Heart right ventricle (tissue), 16 donors: Measurements from ENCODE around the gene YIPF1. TPM values are rescaled to one million over a fixed set of nuclear protein-coding genes. Genes with fewer than 3 reads are reported as not detected.

Experiments
- ATAC-seq, 8 donors: fragments of 200-7000 bp; cut with Tn5 transposase; one replicate each; pipeline ENCODE4 v1.9.1; 2020; ENCODE audit warnings: mild to moderate bottlenecking in 8 of 8, moderate library complexity in 8 of 8, moderate number of reproducible peaks in 1 of 8
- DNase-seq, 2 donors: peaks; one replicate each; pipeline ENCODE4 v3.0.0-alpha.2; 2020
- H3K27ac ChIP-seq, 10 donors: fragments of 200-600 bp; sonication (generic) in 2 of 10; one replicate each; pipeline versions ENCODE4 v1.5.0 to v1.8.0; 2020 to 2022; ENCODE audit warnings: mild to moderate bottlenecking in 3 of 10
- H3K27me3 ChIP-seq, 7 donors: fragments of 200-600 bp; one replicate each; pipeline ENCODE4 v1.8.0; 2021 to 2022; ENCODE audit warnings: mild to moderate bottlenecking in 2 of 7
- H3K36me3 ChIP-seq, 9 donors: fragments of 200-600 bp; sonication (generic) in 1 of 9; one replicate each; pipeline versions ENCODE4 v1.5.0 to v1.8.0; 2020 to 2022; ENCODE audit warnings: mild to moderate bottlenecking in 2 of 9
- H3K4me1 ChIP-seq, 9 donors: fragments of 200-600 bp; sonication (generic) in 1 of 9; one replicate each; pipeline versions ENCODE4 v1.5.0 to v1.8.0; 2020 to 2022; ENCODE audit warnings: mild to moderate bottlenecking in 4 of 9
- H3K4me3 ChIP-seq, 10 donors: fragments of 200-600 bp; sonication (generic) in 2 of 10; one replicate each; pipeline versions ENCODE4 v1.5.0 to v1.8.0; 2020 to 2022; ENCODE audit warnings: mild to moderate bottlenecking in 7 of 10, moderate library complexity in 2 of 10
- H3K9me3 ChIP-seq, 11 donors: fragments of 200-600 bp in 10 of 11; sonication (generic) in 2 of 11; one replicate each; pipeline versions ENCODE4 v1.5.0 to v1.8.0; 2013 to 2022; ENCODE audit warnings: mild to moderate bottlenecking in 2 of 11, control low read depth in 1 of 11, moderate library complexity in 1 of 11
- WGBS, 2 donors: extraction: QIAGEN DNeasy Blood & Tissue Kit; methylation state at CpG; one replicate each; pipeline ENCODE4 v1.1.7; 2013; ENCODE audit warnings: inconsistent platforms in 1 of 2; 5-methylcytosine and 5-hydroxymethylcytosine counted together
- intact Hi-C, 10 donors: fragments of 100-400 bp; cut with DNase I; formaldehyde crosslinking; loops; one replicate each; pipeline versions ENCODE4 v1.11.1 to v1.14.2; 2022
- polyA plus RNA-seq, 2 donors: library from polyadenylated mRNA; stranded (reverse); fragments of 200-250 nt; gene quantifications; one replicate each; pipeline ENCODE4 v1.2.3, GENCODE V29; 2013
- total RNA-seq, 10 donors: library from RNA; stranded (reverse); fragmentation: NEBNext Ultra II Directional in 3 of 10; extraction: Animal tissue kit (Norgen Biotek cat#: 25700) in 3 of 10; gene quantifications; one replicate each; pipeline versions ENCODE4 v1.2.1 to v1.2.4, GENCODE V29; 2021 to 2023
- TF ChIP-seq, protein P1 (sequence below), 9 donors: fragments of 200-600 bp; sonication (generic) in 2 of 9; IDR thresholded peaks; one replicate each; pipeline versions ENCODE4 v1.5.0 to v1.8.0; 2021 to 2022; ENCODE audit warnings: antibody characterized with exemption in 9 of 9, mild to moderate bottlenecking in 5 of 9, moderate library complexity in 1 of 9
- donor health status: Arrhythmogenic right ventricular cardiomyopathy.
- donor health status: ischemic (EF 13 %, LVEDD 7.1; RV severe dilation, severe dysfunction).
- donor health status: healthy with polysubstance abuse.
- donor health status: DM: no; HTN: yes; CAD: no.
- donor health status: DM: no; HTN: no; CAD: no.
- donor health status: ischemic (EF 25% LVEDD 6.9; RV normal size, moderate dysfunction).
- donor health status: ischemic (EF 25% LVEDD 5.7; RV mildly dilated, moderate dysfunction).
- donor health status: healthy.
- donor health status: DM: yes; HTN: yes; CAD: no.
- donor health status: Ischemic cardiomyopathy.
- donor health status: ischemic (EF 35%, LVEDD 5.7; RV mildly dilated, moderate dysfunction).
- donor health status: nonischemic (EF 11% LVEDD 7.7; RV severe dilation, severe dysfunction).
- donor health status: DM: yes; HTN: yes; CAD: no.
- donor health status: PGD.
- donor health status: ischemic (EF 29% LVEDD 5.4; RV normal size, mild dysfunction).
- donor health status: nonischemic (EF 23%, LVEDD 6.1; RV moderate dilation, normal function).

The YIPF1 gene
- total and polyA plus RNA-seq, 12 donors = 9.6 to 22.1 (median 13.2) TPM

GRCh38 chr1:53834776-53835175 is 54.8 kb downstream of the YIPF1 start:
- TF ChIP-seq, protein P1, sequence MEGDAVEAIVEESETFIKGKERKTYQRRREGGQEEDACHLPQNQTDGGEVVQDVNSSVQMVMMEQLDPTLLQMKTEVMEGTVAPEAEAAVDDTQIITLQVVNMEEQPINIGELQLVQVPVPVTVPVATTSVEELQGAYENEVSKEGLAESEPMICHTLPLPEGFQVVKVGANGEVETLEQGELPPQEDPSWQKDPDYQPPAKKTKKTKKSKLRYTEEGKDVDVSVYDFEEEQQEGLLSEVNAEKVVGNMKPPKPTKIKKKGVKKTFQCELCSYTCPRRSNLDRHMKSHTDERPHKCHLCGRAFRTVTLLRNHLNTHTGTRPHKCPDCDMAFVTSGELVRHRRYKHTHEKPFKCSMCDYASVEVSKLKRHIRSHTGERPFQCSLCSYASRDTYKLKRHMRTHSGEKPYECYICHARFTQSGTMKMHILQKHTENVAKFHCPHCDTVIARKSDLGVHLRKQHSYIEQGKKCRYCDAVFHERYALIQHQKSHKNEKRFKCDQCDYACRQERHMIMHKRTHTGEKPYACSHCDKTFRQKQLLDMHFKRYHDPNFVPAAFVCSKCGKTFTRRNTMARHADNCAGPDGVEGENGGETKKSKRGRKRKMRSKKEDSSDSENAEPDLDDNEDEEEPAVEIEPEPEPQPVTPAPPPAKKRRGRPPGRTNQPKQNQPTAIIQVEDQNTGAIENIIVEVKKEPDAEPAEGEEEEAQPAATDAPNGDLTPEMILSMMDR (IDR thresholded peaks at IDR 0.05) = no peak
- DNase-seq (no peak), ATAC-seq (no peak)
- 94 to 96% methylated on average over 11 of the region's 11 CpGs for WGBS, 2 donors
- H3K4me3 ChIP-seq = no peak overlapping the region
- H3K9me3 ChIP-seq = no peaks in the 10 kb centered on the region
- H3K27me3 ChIP-seq = no peaks in the 10 kb centered on the region
- peaks cover 0 to 15% (median 10%) of the 10 kb centered on the region in 9 donors for H3K4me1 ChIP-seq
- H3K36me3 ChIP-seq = peaks cover 0 to 17% (median 0%) of the 10 kb centered on the region in 9 donors
- no peak overlapping the region for H3K27ac ChIP-seq
- intact Hi-C loops = loop anchor here in 1 of 10 donors (5.0 kb wide), 1 partner anchor 113 kb away; the partner anchor contains the start of genes IFT25 and LRRC42

- Histone ChIP-seq H3K4me3 (no peak overlapping the region), H3K36me3 (peaks cover 0 to 28% (median 0%) of the 10 kb centered on the region in 9 donors), H3K9me3 (no peaks in the 10 kb centered on the region), H3K4me1 (peaks cover 0 to 10% (median 9%) of the 10 kb centered on the region in 9 donors), H3K27me3 (no peaks in the 10 kb centered on the region), H3K27ac (no peak overlapping the region)
- TF ChIP-seq, protein P1 (IDR thresholded peaks at IDR 0.05) = no peak
- WGBS, 2 donors = 95 to 97% methylated on average over 4 of the region's 4 CpGs
- DNase-seq (no peak), ATAC-seq (no peak)
- intact Hi-C loops = no loop called here
Measured at GRCh38 chr1:53833393-53833792, 56.2 kb downstream of the YIPF1 start.

- ATAC-seq (no peak), DNase-seq (no peak)
- Histone ChIP-seq H3K36me3 (peaks cover 0 to 77% (median 5%) of the 10 kb centered on the region in 9 donors), H3K27ac (no peak overlapping the region), H3K4me1 (no peaks in the 10 kb centered on the region), H3K9me3 (no peaks in the 10 kb centered on the region), H3K27me3 (no peaks in the 10 kb centered on the region), H3K4me3 (no peak overlapping the region)
- WGBS, 2 donors = 98% methylated on average over 2 of the region's 2 CpGs
- intact Hi-C loops = no loop called here
- TF ChIP-seq, protein P1 (IDR thresholded peaks at IDR 0.05) = no peak
Measured at GRCh38 chr1:53826367-53826766, 63.2 kb downstream of the YIPF1 start.

GRCh38 chr1:53825306-53825705 is 64.3 kb downstream of the YIPF1 start:
- intact Hi-C loops = no loop called here
- H3K27ac ChIP-seq = no peak overlapping the region
- DNase-seq = no peak
- no peaks in the 10 kb centered on the region for H3K4me1 ChIP-seq
- H3K9me3 ChIP-seq = no peaks in the 10 kb centered on the region
- H3K27me3 ChIP-seq = no peaks in the 10 kb centered on the region
- ATAC-seq = no peak
- H3K36me3 ChIP-seq = peaks cover 0 to 69% (median 5%) of the 10 kb centered on the region in 9 donors
- no peak overlapping the region for H3K4me3 ChIP-seq
- TF ChIP-seq, protein P1 (IDR thresholded peaks at IDR 0.05) = no peak
- 95 to 99% methylated on average over 6 of the region's 6 CpGs for WGBS, 2 donors
